KMS-11 (cell line): ENCODE measurements around the gene GYG2.
"Not testable (repeated sequence)": the region's sequence is repeated elsewhere in the genome, so short reads cannot be mapped to it uniquely, and the experiment has no call there.

Experiments used
- H2AFZ ChIP-seq: fragments of 200-600 bp; sonication (generic); 2 replicates; pipeline ENCODE4 v1.6.1; 2016; ENCODE audit warnings: antibody characterized with exemption, mixed run types, low read depth
- H3K27ac ChIP-seq: fragments of 200-600 bp; sonication (generic); 2 replicates; pipeline ENCODE4 v1.6.1; 2016; ENCODE audit warnings: mild to moderate bottlenecking, mixed run types
- H3K27me3 ChIP-seq: fragments of 200-600 bp; sonication (generic); 2 replicates; pipeline ENCODE4 v1.6.1; 2017; ENCODE audit warnings: mild to moderate bottlenecking, low read depth, mixed run types, moderate library complexity; ENCODE audit not compliant: insufficient read depth
- H3K36me3 ChIP-seq: fragments of 200-600 bp; sonication (generic); 2 replicates; pipeline ENCODE4 v1.6.1; 2017; ENCODE audit warnings: mild to moderate bottlenecking, mixed run types; ENCODE audit not compliant: insufficient read depth
- H3K4me1 ChIP-seq: fragments of 200-600 bp; sonication (generic); 2 replicates; pipeline ENCODE4 v1.6.1; 2016; ENCODE audit warnings: mild to moderate bottlenecking, low read depth, mixed run types; ENCODE audit not compliant: poor library complexity, severe bottlenecking
- H3K4me2 ChIP-seq: fragments of 200-600 bp; sonication (generic); 2 replicates; pipeline ENCODE4 v1.7.0; 2016; ENCODE audit warnings: mild to moderate bottlenecking, mixed run types
- H3K4me3 ChIP-seq: fragments of 200-600 bp; sonication (generic); IDR thresholded peaks from 2 replicates; pipeline ENCODE4 v1.6.1; 2017; ENCODE audit warnings: low read depth, low read length, mixed read lengths; ENCODE audit not compliant: insufficient read depth
- H3K79me2 ChIP-seq: fragments of 200-600 bp; sonication (generic); 2 replicates; pipeline ENCODE4 v1.6.1; 2016; ENCODE audit warnings: low read depth, mixed run types; ENCODE audit not compliant: insufficient read depth
- H3K9ac ChIP-seq: fragments of 200-600 bp; sonication (generic); 2 replicates; pipeline ENCODE4 v1.6.1; 2016; ENCODE audit warnings: mild to moderate bottlenecking, mixed run types
- H4K20me1 ChIP-seq: fragments of 200-600 bp; sonication (generic); 2 replicates; pipeline ENCODE4 v1.6.1; 2016; ENCODE audit warnings: mild to moderate bottlenecking, mixed run types; ENCODE audit not compliant: insufficient read depth
- CTCF ChIP-seq: fragments of 200-600 bp; sonication (generic); conservative IDR thresholded peaks from 2 replicates; pipeline ENCODE4 v1.6.1; 2017; ENCODE audit warnings: low read depth, mild to moderate bottlenecking, antibody characterized with exemption, low read length, moderate library complexity, mixed read lengths

Gene GYG2

GRCh38 chrX:2801223-2801622 is 27.5 kb upstream of the GYG2 start:
- TF ChIP-seq CTCF, result no peak
- H3K27ac ChIP-seq, result no peak overlapping the region
- no peak overlapping the region for H3K4me3 ChIP-seq

GRCh38 chrX:2802376-2803090 is 26.2 kb upstream of the GYG2 start:
- not testable (repeated sequence) for H3K27ac ChIP-seq, H3K79me2 ChIP-seq, H3K36me3 ChIP-seq, H2AFZ ChIP-seq, H3K4me3 ChIP-seq, H3K4me2 ChIP-seq, H3K9ac ChIP-seq, H4K20me1 ChIP-seq, H3K4me1 ChIP-seq, H3K27me3 ChIP-seq

More at GRCh38 chrX:2801223-2801622, 27.5 kb upstream of the GYG2 start:
- no peak overlapping the region for H2AFZ ChIP-seq
- no peaks in the 10 kb centered on the region for H4K20me1 ChIP-seq
- H3K4me2 ChIP-seq, result no peak overlapping the region
- no peaks in the 10 kb centered on the region for H3K79me2 ChIP-seq
- H3K9ac ChIP-seq, result no peak overlapping the region
- H3K27me3 ChIP-seq, result no peaks in the 10 kb centered on the region
- no peaks in the 10 kb centered on the region for H3K4me1 ChIP-seq
- no peaks in the 10 kb centered on the region for H3K36me3 ChIP-seq

GRCh38 chrX:2803486-2803885 is 25.2 kb upstream of the GYG2 start:
- H3K36me3 ChIP-seq, H3K4me1 ChIP-seq, H4K20me1 ChIP-seq, H3K27me3 ChIP-seq, H3K4me2 ChIP-seq, H3K4me3 ChIP-seq, H3K27ac ChIP-seq, H2AFZ ChIP-seq, H3K9ac ChIP-seq, H3K79me2 ChIP-seq: not testable (repeated sequence)

DNA sequence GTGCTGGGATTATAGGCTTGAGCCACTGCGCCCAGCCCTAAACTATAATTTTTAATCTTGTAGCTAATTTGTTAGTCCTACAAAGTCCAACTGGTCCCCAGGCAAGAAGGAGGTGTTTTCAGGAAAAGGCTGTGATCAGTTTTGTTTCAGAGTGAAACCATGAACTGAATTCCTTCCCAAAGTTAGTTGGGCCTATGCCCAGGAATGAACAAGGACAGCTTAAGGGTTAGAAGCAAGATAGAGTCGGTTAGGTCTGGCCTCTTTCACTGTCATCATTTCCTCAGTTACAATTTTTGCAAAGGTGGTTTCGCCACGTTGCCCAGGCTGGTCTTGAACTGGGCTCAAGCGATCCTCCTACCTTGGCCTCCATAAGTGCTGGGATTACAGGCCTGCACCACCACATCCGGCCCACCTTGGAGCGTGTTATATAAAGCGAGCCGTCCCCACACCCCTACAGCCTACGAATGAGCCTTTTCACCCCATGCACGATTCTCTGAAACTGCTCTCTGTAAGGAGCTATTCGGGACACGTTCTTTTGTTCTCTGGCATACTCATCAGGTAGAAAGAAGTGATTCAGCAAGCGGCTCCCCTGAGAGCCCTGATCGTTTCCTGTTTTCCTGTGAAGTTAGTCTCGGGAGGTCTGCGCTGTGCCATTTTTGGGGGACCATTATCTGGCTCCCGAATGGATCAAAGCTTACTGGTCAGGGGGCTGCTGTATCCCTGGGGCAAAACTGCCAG is 24.5 kb upstream of the GYG2 start:
- not testable (repeated sequence) for H3K79me2 ChIP-seq, H3K27ac ChIP-seq, H3K4me2 ChIP-seq, H3K36me3 ChIP-seq, H4K20me1 ChIP-seq, H2AFZ ChIP-seq, H3K9ac ChIP-seq, H3K27me3 ChIP-seq, H3K4me3 ChIP-seq, H3K4me1 ChIP-seq

- H3K27ac ChIP-seq, H3K79me2 ChIP-seq, H3K4me1 ChIP-seq, H3K27me3 ChIP-seq, H3K4me2 ChIP-seq, H3K4me3 ChIP-seq, H3K36me3 ChIP-seq, H3K9ac ChIP-seq, H2AFZ ChIP-seq, H4K20me1 ChIP-seq: not testable (repeated sequence)
These were observed 23.9 kb upstream of the GYG2 start for GRCh38 chrX:2804858-2805257.

DNA sequence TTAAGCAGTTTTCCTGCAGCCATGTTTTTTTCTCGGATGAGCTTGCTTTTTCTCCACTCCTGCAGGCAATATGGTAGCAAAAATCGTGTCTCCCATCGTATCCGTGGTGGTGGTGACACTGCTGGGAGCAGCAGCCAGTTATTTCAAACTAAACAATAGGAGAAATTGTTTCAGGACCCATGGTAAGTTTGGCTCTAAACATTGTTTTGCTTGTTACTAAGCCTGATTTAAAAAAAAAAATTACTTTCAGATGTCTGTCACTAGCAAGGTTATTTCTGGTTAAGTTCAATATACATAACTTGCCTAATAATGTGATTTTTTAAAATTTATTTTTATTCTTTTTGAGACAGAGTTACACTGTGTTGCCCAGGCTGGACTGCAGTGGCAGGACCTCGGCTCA is 17.5 kb upstream of the GYG2 start:
- Histone ChIP-seq H3K27me3 (no peaks in the 10 kb centered on the region), H3K4me2 (no peak overlapping the region), H3K27ac (no peak overlapping the region), H3K4me1 (no peaks in the 10 kb centered on the region), H3K9ac (no peak overlapping the region), H3K36me3 (no peaks in the 10 kb centered on the region), H3K79me2 (no peaks in the 10 kb centered on the region), H4K20me1 (no peaks in the 10 kb centered on the region), H2AFZ (no peak overlapping the region), H3K4me3 (no peak overlapping the region)
- TF ChIP-seq CTCF, result no peak
